ENCODE measurements around the gene CCDC68.
A peak's percentile ranks its signal among the peaks of the same experiment; 100 is the strongest.

Gene CCDC68

DNA sequence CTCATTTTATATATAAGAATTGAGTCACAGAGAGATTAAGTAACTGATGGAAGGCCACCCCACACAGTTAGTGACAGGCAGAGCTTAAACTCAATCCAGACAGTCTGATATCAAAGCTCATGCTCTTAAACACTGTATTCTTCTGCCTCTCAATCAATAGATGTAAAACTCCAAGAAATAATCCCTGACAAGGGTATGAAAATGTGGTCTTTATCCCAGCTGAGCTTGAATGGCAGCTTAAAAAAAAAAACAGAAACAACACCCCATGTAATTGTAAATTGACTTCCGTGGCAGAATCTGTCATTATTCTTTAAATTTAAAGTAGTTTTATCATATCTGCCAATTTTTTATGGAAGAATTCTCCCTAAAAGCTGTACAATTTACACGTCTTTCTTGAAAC, 70.9 kb downstream of the CCDC68 start:
- no peak overlapping the region for H3K27ac ChIP-seq
- no peak for DNase-seq
- no peaks in the 10 kb centered on the region for H3K27me3 ChIP-seq (replicated peaks)
- TF ChIP-seq, protein P1, sequence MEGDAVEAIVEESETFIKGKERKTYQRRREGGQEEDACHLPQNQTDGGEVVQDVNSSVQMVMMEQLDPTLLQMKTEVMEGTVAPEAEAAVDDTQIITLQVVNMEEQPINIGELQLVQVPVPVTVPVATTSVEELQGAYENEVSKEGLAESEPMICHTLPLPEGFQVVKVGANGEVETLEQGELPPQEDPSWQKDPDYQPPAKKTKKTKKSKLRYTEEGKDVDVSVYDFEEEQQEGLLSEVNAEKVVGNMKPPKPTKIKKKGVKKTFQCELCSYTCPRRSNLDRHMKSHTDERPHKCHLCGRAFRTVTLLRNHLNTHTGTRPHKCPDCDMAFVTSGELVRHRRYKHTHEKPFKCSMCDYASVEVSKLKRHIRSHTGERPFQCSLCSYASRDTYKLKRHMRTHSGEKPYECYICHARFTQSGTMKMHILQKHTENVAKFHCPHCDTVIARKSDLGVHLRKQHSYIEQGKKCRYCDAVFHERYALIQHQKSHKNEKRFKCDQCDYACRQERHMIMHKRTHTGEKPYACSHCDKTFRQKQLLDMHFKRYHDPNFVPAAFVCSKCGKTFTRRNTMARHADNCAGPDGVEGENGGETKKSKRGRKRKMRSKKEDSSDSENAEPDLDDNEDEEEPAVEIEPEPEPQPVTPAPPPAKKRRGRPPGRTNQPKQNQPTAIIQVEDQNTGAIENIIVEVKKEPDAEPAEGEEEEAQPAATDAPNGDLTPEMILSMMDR (IDR thresholded peaks at IDR 0.05; ENCODE audit: low read depth, low read length, missing control alignments), result no peak
- no peak overlapping the region for H3K4me3 ChIP-seq (ENCODE audit: low read depth, low read length)
- H3K36me3 ChIP-seq (replicated peaks), result no peaks in the 10 kb centered on the region
- in situ Hi-C loops (cut with HindIII; ENCODE audit: low pct_ligation_motif_present, low sequenced_read_pairs), result no loop called here

DNA sequence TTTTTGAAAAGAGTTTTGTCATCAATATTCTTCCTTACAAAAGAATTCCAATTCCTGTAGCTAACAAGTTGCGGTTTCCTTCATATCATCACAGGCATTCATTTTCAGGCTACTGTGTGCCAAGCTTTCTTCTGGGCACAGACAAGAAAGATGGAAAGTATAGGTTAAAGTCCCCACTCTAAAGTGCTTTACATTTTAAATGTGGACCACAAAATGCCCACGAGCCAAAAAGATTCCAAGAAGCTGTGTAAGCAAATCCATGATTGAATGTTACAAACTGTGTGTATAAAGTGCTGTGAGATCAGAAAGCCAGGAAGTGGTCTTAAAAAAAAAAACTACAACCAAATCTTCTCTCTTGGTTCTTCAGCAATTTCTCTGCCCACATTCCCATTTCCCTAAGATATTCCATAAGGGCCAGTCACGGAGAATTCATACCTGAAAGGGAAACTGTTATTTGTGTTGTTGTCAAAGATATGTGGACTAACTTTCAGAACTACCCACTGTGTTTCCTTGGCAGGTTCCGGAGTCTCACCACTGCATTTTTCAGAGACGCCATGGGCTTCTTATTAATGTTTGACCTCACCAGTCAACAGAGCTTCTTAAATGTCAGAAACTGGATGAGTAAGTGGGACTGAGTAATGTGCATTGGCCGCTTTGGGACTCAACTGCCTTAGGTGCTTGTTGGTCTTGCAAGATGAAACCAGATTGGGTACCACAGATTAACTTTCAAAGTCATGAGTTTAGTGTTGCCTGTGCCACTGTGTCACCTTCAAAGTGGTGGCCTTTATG, 75.3 kb downstream of the CCDC68 start:
- Histone ChIP-seq H3K27ac (no peak overlapping the region), H3K27me3 (replicated peaks) (no peaks in the 10 kb centered on the region), H3K4me3 (ENCODE audit: low read depth, low read length) (no peak overlapping the region), H3K36me3 (replicated peaks) (no peaks in the 10 kb centered on the region)
- TF ChIP-seq, protein P1 (IDR thresholded peaks at IDR 0.05; ENCODE audit: low read depth, low read length, missing control alignments), result no peak
- DNase-seq, result no peak
- in situ Hi-C loops (cut with HindIII; ENCODE audit: low pct_ligation_motif_present, low sequenced_read_pairs), result no loop called here

- Histone ChIP-seq H3K27ac (no peak overlapping the region), H3K36me3 (replicated peaks) (no peaks in the 10 kb centered on the region), H3K4me3 (ENCODE audit: low read depth, low read length) (no peak overlapping the region), H3K27me3 (replicated peaks) (no peaks in the 10 kb centered on the region)
- TF ChIP-seq, protein P1 (IDR thresholded peaks at IDR 0.05; ENCODE audit: low read depth, low read length, missing control alignments), result no peak
- in situ Hi-C loops (cut with HindIII; ENCODE audit: low pct_ligation_motif_present, low sequenced_read_pairs), result no loop called here
- DNase-seq, result no peak
Observed at GRCh38 chr18:54882318-54882717, 76.9 kb downstream of the CCDC68 start.

GRCh38 chr18:54881229-54881768, 78.0 kb downstream of the CCDC68 start:
- Histone ChIP-seq H3K4me3 (ENCODE audit: low read depth, low read length) (no peak overlapping the region), H3K36me3 (replicated peaks) (no peaks in the 10 kb centered on the region), H3K27me3 (replicated peaks) (no peaks in the 10 kb centered on the region), H3K27ac (no peak overlapping the region)
- in situ Hi-C loops (cut with HindIII; ENCODE audit: low pct_ligation_motif_present, low sequenced_read_pairs), result no loop called here
- no peak for DNase-seq
- TF ChIP-seq, protein P1 (IDR thresholded peaks at IDR 0.05; ENCODE audit: low read depth, low read length, missing control alignments), result no peak

GRCh38 chr18:54880395-54881105, 78.7 kb downstream of the CCDC68 start:
- Histone ChIP-seq H3K36me3 (replicated peaks) (no peaks in the 10 kb centered on the region), H3K27me3 (replicated peaks) (no peaks in the 10 kb centered on the region), H3K4me3 (ENCODE audit: low read depth, low read length) (no peak overlapping the region), H3K27ac (no peak overlapping the region)
- in situ Hi-C loops (cut with HindIII; ENCODE audit: low pct_ligation_motif_present, low sequenced_read_pairs), result no loop called here
- DNase-seq, result peak; percentile 81
- TF ChIP-seq, protein P1 (IDR thresholded peaks at IDR 0.05; ENCODE audit: low read depth, low read length, missing control alignments), result no peak
